RPMI8226 (cell line): ENCODE data around the gene NBAS.

Experiments used
- DNase-seq: peaks from one replicate; pipeline ENCODE4 v3.0.0-alpha.2; 2015

The NBAS gene

DNA sequence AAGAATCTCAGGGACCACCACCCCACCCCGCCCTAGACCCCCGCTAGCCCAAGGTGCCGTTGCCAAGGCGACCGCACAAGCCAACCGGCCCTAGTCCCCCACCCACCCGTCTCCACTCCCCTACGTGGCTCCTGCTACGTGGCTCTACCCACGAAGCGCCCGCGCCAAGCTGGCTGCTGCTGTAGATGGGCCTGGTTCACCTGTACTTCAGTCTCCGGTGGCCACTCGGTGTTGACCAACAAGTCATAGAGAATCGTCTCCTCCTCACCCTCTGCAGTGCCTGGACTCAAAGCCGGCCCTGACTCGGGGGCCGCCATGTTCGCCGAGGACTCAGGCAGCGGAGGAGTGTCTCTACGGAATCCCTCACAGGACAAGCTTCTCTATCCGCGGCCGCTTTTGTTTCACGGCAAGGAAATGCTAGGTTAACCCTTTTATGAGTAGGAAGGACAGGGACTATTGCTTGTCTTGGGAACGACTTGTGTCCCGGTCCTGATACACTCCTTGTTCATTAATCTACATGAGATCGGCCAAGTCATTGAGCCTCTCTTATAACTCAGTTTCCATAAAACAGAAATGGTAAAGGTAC, at the start of gene NBAS:
NBAS (minus strand) TSS at position 347 of the 586 bp plus-strand sequence; CDS start at position 317, 30 bp downstream.
- peak; percentile 79 for DNase-seq

DNA sequence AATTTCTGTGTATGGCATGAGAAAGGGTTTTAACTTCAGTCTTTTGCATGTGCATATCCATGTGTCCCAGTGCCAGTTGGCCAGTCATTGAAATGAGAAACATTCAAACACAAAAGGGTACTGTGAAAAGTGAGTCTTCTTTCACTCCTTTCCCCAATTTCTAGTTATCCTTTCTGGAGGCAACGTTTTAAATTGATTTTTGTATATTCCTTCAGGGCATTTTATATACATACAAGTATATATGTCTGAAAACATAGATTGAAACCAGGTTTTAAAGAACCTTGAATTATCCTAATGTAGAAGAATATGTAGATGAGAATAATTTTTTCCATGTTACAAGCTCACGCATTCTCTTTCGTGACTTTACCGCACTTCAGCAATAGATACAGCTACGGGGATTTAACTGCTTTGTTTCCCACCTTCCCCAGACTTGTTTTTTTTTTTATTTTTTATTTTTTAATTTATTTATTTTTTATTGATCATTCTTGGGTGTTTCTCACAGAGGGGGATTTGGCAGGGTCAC, 49.4 kb upstream of the NBAS start:
- no peak for DNase-seq

DNA sequence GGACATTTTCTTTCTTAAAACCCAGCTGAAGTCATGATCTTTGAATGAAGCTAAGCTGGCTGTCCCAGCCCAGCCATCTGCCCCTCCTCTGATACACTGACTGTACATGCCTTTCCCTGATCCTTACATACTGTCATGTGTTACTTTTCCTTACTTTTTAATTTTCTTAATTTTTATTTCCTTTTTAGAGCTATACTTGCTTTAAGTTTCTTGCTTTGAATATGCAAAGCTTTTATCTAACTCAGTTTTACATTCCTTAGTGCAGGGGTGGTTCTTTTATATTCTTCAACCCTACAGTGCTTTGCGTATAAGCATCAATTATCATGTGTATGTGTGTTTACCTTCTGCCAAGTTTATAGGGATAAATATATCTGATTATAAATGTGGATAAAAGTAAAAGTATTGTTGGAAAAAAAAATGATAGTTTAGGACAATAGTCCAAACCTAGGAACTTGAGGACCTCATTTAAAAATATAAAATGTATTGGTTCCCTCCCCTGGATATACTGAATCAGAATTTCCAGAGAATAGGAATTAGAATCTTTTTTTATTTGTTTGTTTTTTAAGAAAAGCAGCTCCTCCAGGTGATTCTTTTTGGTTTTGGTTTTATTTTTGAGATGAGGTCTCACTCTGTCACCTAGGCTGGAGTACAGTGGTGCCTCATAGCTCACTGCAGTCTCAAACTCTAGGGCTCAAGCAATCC, 48.4 kb upstream of the NBAS start:
- DNase-seq: no peak

DNA sequence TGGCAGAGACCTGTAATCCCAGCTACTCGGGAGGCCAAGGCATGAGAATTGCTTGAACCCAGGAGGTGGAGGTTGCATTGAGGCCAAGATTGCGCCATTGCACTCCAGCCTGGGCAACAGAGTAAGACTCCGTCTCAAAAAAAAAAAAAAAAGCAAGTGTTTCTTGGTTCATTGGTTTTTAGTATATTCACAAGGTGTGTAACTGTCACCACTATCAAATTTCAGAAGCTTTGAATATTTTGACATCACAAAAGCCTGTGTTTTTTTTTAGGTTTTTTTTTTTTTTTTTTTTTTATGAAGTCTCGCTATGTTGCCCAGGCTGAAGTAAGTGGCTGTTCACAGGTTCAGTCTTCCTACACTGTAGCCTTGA, 47.2 kb upstream of the NBAS start:
- DNase-seq: no peak

DNA sequence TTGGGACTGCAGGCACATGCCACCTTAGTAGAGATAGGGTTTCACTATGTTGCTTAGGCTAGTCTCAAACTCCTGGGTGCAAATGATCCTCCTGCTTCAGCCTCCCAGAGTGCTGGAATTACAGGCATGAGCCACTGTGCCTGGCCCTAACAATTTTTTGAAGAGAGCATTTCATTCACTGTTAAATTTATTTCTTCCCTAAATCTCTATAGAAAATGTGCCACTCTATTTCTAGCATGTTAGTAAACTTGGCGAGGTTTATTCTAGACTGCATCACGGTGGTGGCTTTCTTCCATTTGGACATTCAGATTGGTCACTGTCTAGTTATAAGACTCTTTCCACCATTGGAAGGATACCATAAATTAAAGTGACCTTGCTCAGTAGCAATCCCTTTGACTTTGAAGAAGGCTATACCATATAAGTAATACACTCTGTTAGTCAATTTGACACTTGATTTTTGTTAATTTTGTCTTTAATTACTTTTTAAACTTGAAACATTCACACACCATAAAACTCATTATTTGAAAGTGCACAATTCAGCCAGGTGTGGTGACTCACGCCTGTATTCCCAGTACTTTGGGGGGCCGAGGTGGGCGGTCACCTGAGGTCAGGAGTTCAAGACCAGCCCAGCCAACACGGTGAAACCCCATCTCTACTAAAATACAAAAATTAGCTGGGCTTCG, 46.7 kb upstream of the NBAS start:
- DNase-seq: no peak

DNA sequence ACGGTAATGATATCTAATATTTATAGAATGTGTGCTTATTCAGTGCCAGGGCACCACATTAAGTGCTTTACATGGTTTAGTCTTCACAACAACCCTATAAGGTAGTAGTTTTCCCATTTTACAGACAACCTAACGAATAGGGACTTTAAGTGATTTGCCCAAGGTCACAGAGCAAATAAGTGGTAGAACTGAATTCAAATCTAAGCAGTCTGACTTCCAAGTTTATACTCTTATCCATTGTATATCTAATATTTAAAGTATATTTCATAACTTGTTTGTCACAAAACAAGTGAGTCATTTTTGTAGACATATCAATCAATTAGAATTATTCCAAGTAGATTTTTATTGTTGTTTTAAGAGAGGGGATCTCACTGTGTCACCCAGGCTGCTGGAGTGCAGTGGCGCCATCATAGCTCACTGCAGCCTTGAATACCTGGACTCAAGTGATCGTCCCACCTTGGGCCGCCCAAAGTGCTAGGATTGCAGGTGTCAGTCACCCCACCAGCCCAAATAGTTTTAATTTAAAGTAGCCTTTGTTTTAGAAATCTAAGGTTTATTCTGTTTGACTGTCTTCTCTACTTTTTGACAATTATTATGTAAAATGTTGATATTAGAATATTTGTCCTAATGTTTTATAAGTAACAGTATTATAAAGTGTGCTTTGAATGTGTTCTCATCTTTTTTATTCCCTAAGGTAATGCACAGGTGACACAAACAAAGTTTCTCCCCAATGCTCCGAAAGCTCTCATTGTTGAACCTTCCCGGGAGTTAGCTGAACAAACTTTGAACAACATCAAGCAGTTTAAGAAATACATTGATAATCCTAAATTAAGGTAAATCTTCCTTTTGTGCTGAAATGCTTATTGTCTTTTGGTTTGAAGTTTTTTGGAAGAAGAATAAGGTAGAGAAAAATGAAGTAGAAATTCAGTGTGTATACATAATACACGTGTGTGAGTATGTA, 45.6 kb upstream of the NBAS start:
- DNase-seq: no peak

DNA sequence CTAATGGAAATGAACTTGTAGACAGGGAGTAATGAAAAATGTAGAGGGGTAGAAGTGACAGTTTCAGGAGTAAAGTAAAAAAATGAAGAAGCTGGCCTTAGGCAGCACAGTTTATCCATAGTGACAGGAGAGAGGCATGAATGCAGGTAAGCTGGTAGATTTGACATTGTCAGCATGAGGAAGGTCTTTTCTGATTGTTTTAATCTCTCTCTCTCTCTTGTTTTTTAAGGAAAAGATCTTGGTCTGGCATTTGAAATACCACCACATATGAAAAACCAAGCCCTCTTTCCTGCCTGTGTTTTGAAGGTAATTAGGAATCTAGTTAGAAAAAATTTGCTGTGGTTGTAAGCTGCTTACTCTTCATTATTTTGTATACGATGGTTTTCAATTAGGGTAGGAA, 44.6 kb upstream of the NBAS start:
- no peak for DNase-seq

DNA sequence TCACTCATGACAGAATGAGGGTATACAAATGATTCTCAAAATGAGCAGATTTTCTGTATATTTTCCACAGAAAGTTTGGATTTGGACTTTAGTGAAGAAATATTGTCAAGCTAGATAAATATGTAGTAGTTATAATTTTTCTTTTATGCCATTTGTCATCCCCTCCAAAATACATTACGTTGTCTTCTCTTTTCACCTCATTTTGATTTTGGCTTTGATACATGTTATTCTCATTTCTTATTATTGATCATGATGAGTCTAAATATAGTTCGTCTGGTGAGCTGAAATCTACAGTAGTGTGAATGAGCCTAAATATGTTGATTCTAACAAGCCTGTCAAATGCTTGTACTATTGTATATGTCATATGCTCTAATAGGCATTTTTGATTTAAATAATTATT, 42.8 kb upstream of the NBAS start:
- no peak for DNase-seq

DNA sequence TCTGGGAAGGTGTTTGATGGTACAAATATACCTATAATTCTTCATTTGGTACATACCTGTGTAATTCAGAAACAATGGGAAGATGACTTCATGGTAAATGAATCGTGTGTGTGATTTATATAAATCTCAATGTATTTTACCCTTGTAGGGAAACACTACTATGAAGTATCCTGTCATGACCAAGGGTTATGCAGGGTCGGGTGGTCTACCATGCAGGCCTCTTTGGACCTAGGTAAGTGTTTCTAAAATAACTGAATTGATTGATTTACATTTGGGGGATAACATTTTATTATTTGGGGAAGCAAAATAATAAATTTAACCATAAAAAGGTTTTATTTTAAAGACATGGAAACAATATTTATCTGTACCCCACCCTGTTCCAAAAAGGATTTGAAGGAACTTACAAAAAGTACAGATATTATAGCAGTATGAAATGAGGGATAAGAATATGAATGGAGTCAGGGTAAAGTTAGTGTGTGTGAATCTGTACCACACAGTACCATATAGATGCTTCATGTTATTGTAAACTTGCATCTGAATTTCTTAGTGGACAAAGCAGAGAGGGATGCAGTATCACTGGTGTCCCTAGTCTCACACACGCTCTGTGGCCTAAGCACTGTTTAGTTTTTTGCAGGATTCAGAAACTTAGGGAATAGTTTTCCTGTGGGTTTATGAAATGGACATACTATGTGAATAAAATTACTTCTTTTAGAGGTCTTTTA, 42.1 kb upstream of the NBAS start:
- DNase-seq: no peak

DNA sequence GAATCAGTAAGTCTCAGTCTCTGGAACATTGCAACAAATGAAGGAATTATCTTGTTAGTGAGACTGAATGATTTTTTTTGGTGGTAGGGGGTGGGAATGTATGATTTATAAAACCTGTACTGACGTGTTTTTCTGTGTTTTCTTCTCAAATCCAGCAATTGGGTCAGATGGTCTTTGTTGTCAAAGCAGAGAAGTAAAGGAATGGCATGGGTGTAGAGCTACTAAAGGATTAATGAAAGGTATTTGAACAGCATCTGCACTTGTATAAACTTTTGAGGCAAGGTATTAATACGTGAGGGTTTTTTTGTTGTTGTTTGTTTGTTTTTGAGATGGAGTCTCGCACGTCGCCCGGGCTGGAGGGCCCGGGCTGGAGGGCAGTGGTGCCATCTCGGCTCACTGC, 41.3 kb upstream of the NBAS start:
- no peak for DNase-seq

DNA sequence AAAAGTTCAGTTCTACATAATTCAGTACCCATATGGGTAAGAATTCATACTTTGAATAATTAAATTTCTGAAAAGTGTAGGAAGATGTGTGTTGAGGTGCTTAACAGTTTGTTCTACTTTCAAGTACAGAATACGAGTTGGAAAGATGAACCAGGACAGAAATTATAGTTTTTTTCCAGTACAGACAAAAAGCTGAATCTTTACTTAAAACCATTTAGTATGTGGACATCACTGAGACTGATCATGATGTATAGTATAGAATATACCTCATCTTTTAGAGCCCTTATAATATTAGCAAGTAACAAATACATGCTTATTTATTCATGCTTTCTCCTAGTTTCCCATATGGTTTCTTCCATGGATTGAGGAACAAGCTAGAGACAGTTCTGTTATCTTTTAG, 40.5 kb upstream of the NBAS start:
- no peak for DNase-seq

DNA sequence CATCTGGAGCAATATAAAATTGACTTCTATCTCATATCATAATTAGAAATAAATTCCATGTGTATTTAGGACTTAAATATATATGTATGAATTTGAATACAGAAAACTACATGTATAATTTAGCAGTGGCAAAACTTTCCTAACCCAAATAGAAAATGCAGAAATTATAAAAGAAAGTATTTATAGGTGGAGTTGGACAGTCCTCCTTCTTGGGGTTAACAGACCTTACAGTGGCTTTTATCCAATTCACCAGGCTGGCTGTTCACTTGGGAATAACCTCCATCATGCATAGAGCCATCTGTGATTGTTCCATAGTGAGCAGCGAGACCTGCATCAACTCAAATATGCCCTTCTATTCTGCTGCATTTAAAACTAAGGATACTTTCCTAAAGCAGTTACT, 38.9 kb upstream of the NBAS start:
- DNase-seq: no peak

DNA sequence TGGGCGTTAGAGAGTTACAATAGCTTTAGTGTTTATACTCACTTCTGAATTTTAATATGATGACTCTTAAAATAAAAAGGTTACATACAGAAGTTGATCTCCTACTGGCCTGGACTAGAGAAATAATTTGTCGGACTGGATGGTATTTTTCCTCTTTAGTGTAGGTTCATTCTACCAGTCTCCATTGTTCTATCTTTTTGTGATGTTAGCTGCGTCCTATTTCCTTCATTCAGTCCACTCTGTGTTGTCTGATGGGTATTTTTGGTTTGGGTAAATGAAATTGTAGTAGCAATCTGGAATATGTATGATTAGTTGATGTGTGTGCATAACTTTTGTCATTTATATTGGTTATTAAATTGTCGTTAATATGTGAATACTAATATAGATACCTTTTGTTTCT, 35.8 kb upstream of the NBAS start:
- no peak for DNase-seq

DNA sequence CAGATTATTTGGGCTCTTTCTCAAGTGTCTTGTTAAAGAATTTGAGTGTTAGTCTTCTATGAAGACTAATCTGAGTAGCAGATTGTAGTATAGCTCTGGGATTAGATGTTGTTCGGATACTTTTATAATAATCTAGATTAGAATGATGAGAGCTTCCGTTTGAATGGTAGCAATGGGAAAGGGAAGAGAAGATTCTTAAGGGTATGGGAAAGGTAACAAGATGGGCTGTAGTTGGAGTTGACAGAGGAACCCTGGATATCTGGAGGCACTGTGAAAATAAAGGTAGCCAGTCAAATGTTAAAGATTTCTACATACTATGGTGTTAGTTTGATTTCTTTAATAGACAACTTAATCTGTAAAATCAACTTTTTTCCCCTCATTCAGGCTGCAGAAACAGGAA, 35.2 kb upstream of the NBAS start:
- no peak for DNase-seq

DNA sequence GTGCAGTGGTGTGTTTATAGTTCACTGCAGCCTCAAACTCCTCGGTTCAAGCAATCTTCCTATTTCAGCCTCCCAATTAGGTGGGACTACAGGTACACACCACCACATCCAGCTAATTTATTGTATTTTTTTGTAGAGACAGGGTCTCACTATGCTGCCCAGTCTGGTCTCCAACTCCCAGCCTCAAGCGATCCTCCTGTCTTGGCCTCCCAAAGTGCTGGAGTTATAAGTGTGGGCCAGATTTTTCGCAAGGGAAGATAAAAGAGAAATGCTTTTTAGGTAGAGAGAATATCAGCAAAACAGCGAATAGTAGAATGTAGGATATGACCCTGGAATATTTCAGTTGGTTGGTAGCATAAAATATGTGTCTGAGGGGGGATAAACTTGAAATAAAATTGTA, 34.8 kb upstream of the NBAS start:
- DNase-seq: no peak

DNA sequence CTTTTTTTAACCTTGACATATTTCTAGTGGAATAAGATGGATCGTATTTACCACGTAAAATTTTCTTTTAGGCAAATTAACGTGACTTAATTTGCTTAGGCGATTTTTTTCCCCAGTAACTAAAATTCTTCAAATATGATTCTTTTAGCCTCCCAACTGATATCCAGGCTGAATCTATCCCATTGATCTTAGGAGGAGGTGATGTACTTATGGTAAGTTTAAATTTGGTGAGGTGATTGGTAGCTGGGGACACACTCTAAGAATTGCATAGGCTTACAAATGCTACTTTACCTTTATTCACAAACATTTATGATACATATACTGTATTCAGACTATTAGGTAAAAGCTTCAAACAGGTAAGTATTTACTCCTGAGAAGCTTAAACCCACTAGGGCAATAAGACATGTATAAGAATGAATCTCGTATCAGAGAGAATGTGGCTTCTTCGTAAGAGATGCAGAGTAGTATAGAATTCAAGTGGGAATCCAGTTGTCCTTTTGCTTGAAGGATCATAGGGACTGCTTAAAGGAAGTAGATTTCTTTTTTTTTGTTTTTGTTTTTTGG, 34.3 kb upstream of the NBAS start:
- no peak for DNase-seq

DNA sequence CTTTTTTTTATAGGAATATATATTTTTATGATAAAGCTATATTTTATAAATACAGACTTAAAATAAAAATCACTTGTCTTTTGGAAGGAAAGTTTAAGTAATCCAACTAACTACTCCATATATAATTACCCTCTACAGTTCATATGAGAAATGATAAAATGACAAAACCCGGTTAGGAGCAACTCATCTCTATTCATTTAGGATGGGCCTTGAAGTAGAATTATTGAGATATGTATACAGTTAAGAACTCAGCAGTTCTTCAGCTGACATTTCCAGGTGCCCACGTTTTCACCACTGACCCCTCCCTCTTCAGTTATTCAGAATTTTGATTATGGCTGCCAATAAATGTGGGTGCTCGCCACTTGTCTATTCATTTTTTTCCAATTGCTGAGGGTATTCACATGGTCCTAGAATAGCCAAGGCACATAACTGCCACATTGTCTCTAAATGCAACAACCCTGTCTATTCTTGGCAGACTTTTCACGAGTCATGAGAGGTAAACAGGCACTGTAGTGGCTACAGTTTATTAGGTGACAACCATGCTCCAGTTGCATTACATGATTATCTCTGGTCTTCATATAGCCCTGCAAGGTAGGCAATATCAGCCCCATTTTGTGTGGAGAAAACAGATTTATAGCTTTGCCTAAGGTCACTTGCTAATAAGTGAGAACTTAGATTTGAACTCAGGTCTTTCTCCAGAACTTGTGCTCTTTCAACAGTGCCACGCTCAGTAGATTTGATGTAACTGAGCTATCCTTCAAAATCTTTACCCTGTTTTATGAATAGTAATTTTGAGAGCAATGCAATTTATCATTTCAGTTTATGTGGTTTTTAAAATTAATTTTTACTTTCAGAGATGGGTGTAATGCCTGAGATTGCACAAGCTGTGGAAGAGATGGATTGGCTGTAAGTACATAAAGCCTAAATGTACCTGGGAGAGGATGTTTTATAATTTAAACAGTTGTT, 33.4 kb upstream of the NBAS start:
- no peak for DNase-seq

DNA sequence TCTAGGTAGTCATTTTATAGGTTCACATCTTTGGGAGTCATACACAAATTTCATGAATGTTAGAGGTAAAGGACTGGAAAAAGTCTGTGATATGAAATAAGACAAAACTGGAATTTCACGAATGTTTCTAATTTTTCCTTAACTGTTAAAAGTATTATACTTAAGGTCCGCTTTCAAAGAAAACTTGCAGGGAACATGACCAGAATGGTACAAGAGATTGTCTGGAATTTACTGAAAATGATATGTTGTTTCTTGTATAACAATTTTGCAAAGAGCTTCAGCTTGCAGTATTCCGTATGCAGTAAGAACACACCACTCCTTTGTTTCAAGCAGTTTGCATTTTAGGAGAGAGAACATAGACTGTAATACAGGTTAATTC, 32.2 kb upstream of the NBAS start:
- DNase-seq: no peak

DNA sequence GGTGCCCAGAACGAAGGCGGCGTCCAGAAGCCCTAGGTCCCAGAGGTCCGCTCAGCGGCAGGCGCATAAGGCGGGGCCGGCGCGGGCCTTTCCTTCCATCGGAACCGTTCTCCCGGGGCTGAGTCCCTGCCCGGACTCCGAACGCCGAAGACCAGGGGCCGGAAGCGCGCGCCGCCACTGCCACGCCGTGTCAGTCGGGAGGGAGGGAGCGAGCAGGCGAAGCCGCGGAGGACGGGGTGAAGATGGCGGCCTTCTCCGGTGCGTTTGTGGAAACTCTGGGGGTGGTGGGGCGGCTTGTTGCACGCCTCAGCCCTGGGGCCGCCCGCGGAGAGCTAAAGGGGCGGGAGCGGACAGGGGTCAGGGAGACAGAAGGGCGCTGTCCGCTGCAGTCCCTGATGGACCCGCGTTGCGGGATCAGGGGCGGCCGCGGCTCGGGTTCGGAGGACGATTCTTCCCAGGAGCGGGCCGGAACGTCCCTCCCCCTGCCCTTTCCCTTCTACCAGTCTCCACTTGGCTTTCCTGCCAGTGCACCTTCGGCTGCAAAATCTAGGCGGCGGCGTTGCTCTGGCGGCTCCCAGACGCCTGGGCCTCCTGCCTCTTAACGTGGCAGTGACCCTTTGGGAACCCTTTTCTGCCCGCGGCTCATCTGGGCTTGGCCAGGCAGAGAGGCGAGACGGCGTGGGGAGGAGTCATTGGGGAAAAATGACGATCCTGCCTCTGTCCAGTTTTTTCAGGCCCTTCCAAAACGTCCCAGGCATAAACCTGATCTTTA, 30.7 kb upstream of the NBAS start, which contains the start of gene DDX1:
DDX1 (plus strand) TSS at position 177 of the 772 bp plus-strand sequence; CDS start at position 243, 66 bp downstream.
- peak; percentile 91 for DNase-seq

DNA sequence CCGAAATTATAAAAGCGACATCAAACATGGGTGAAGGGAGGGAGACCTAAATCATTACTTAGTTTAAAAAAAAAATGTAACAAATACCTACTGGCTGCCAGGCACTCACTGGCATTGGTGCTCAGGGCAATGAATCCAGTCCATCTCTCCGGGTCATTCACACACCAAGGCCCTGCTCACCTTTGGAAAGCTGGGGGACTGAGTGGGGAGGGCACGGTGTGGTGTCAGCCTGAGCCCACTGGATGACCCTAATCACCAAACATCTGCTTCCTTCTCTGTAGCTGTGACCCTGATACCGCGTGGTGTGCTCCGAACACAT, 30.2 kb upstream of the NBAS start:
- no peak for DNase-seq
